Measurements from ENCODE around the gene MAT1A. TPM values are rescaled to one million over a fixed set of nuclear protein-coding genes. Genes with fewer than 3 reads are reported as not detected.

MAT1A gene
- total and polyA plus RNA-seq, 2 of the 13 experiments (the other 11 are each of a cell fraction or from before 2014, with no cell fraction given): 57.1 to 76.9 TPM

- TF ChIP-seq TCF7L2 (IDR thresholded peaks at IDR 0.05; ENCODE audit: low read depth, low read length): no peak
- TF ChIP-seq, protein P1, sequence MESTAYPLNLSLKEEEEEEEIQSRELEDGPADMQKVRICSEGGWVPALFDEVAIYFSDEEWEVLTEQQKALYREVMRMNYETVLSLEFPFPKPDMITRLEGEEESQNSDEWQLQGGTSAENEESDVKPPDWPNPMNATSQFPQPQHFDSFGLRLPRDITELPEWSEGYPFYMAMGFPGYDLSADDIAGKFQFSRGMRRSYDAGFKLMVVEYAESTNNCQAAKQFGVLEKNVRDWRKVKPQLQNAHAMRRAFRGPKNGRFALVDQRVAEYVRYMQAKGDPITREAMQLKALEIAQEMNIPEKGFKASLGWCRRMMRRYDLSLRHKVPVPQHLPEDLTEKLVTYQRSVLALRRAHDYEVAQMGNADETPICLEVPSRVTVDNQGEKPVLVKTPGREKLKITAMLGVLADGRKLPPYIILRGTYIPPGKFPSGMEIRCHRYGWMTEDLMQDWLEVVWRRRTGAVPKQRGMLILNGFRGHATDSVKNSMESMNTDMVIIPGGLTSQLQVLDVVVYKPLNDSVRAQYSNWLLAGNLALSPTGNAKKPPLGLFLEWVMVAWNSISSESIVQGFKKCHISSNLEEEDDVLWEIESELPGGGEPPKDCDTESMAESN (CRISPR knock-in tag; conservative IDR thresholded peaks at IDR 0.05): 0 out of 2 replicates have a peak, but pooled peaks have one; percentile 17
- TF ChIP-seq RERE (CRISPR knock-in tag; IDR thresholded peaks at IDR 0.05; ENCODE audit: low read depth): no peak
- no peak for TF ChIP-seq ZNF451 (CRISPR knock-in tag; IDR thresholded peaks at IDR 0.05)
- no peak for TF ChIP-seq HOXA3 (CRISPR knock-in tag; IDR thresholded peaks at IDR 0.05)
- no peak for TF ChIP-seq TCF12 (IDR thresholded peaks at IDR 0.05)
- TF ChIP-seq TCF12 (CRISPR knock-in tag; IDR thresholded peaks at IDR 0.05): no peak
- peak; percentile 44; the same call in 1 of the 2 replicates for TF ChIP-seq SMC3 (IDR thresholded peaks at IDR 0.05; ENCODE audit: low read length)
Observed at GRCh38 chr10:80260295-80261243, 28.9 kb downstream of the MAT1A start (continued).

All from HepG2 (cell line).